GM12878 (cell line): ENCODE results near the gene SFTPB. TPM values are rescaled to one million over a fixed set of nuclear protein-coding genes. Genes with fewer than 3 reads are reported as not detected.
"Not testable (repeated sequence)": the region's sequence is repeated elsewhere in the genome, so short reads cannot be mapped to it uniquely, and the experiment has no call there.

Experiments
- ATAC-seq: fragments of 200-7000 bp; cut with Tn5 transposase; 3 replicates; pipeline ENCODE4 v1.9.1; 2020; ENCODE audit warnings: mild to moderate bottlenecking, moderate library complexity
- BruUV-seq: library from RNA; stranded (reverse); fragments of 400-500 nt; replicated peaks from 2 replicates; lab custom pipeline; 2021; lab: Mats Ljungman, UMichigan
- CTCF ChIA-PET: fragments of 300-600 bp; sonication (Branson Sonifier 250); formaldehyde crosslinking; extraction: SDS; loops from one replicate; lab custom pipeline; 2021; ENCODE audit warnings: inconsistent platforms; lab: Yijun Ruan, JAX
- POLR2A ChIA-PET: fragments of 350-600 bp; formaldehyde crosslinking; extraction: SDS; loops from one replicate; lab custom pipeline; 2021; ENCODE audit warnings: inconsistent platforms; lab: Charles Lee
- RAD21 ChIA-PET: fragments of 300-600 bp; sonication (Branson Sonifier 250); formaldehyde crosslinking; loops from one replicate; lab custom pipeline; 2023; ENCODE audit warnings: antibody characterized with exemption; ENCODE audit not compliant: unreplicated experiment; lab: Charles Lee
- SMC1A ChIA-PET: fragments of 300-600 bp; sonication (Branson Sonifier 250); formaldehyde crosslinking; loops from one replicate; lab custom pipeline; 2023; ENCODE audit not compliant: unreplicated experiment, uncharacterized antibody; lab: Charles Lee
- DNase-seq: peaks from one replicate; pipeline ENCODE4 v3.0.0-alpha.2; 2011; ENCODE audit warnings: low read depth, low spot score
- FAIRE-seq: peaks from 3 replicates; lab custom pipeline; 2011; peaks lifted over from hg19 to GRCh38; lab: Jason Lieb, UNC
- H2AFZ ChIP-seq: 2 replicates; pipeline ENCODE4 v1.6.0; 2011; ENCODE audit warnings: low read depth, low read length, control low read depth; ENCODE audit not compliant: control insufficient read depth
- H3K27ac ChIP-seq: 2 replicates; pipeline ENCODE4 v1.5.1; 2011; ENCODE audit warnings: control low read depth; ENCODE audit not compliant: control insufficient read depth, insufficient read depth
- H3K27me3 ChIP-seq, 2 experiments: replicated peaks in 1 of 2; 2 replicates each; pipeline versions ENCODE4 v1.6.0 to v1.6.1; 2011; ENCODE audit warnings: low read length in 1 of 2; ENCODE audit not compliant: control insufficient read depth in 2 of 2, insufficient read depth in 2 of 2
- H3K36me3 ChIP-seq, 2 experiments: 2 replicates each; pipeline ENCODE4 v1.5.1; 2011; ENCODE audit warnings: low read length in 1 of 2; ENCODE audit not compliant: control insufficient read depth in 2 of 2, insufficient read depth in 2 of 2
- H3K4me1 ChIP-seq: 2 replicates; pipeline ENCODE4 v1.6.1; 2011; ENCODE audit warnings: mild to moderate bottlenecking, low read length, moderate library complexity, mixed read lengths; ENCODE audit not compliant: control insufficient read depth, insufficient read depth
- H3K4me2 ChIP-seq: 2 replicates; pipeline ENCODE4 v1.6.0; 2011; ENCODE audit warnings: control low read depth; ENCODE audit not compliant: control insufficient read depth, insufficient read depth
- H3K4me3 ChIP-seq: fragments of 200-600 bp; sonication (generic); 2 replicates; pipeline ENCODE4 v1.5.1; 2016
- H3K79me2 ChIP-seq: 2 replicates; pipeline ENCODE4 v1.6.0; 2011; ENCODE audit warnings: low read length; ENCODE audit not compliant: control insufficient read depth, insufficient read depth
- H3K9ac ChIP-seq: 2 replicates; pipeline ENCODE4 v1.8.0; 2011; ENCODE audit warnings: low read length, control low read depth, mixed read lengths; ENCODE audit not compliant: control insufficient read depth, insufficient read depth
- H3K9me3 ChIP-seq: replicated peaks from 3 replicates; pipeline ENCODE4 v1.5.1; 2011; ENCODE audit warnings: mild to moderate bottlenecking, low read length; ENCODE audit not compliant: control insufficient read depth, insufficient read depth
- H4K20me1 ChIP-seq: 2 replicates; pipeline ENCODE4 v1.6.0; 2011; ENCODE audit not compliant: control insufficient read depth, insufficient read depth
- CHD1 ChIP-seq: IDR thresholded peaks from 2 replicates; pipeline ENCODE4 v1.6.1; 2012; ENCODE audit warnings: low read depth, low read length, improper control_type of control experiment
- RELB ChIP-seq: fragments of 450-650 bp; IDR thresholded peaks from 2 replicates; pipeline ENCODE4 v1.6.1; 2017; ENCODE audit warnings: low read depth, mild to moderate bottlenecking, moderate library complexity
- SIN3A ChIP-seq: IDR thresholded peaks from 2 replicates; pipeline ENCODE4 v1.6.1; 2012; ENCODE audit warnings: low read depth, low read length, improper control_type of control experiment
- SUPT20H ChIP-seq: IDR thresholded peaks from 2 replicates; pipeline ENCODE4 v1.6.1; 2011; ENCODE audit warnings: low read depth, mild to moderate bottlenecking, low read length, moderate library complexity, borderline replicate concordance; ENCODE audit not compliant: control insufficient read depth
- ZSCAN29 ChIP-seq: fragments of 450-650 bp; IDR thresholded peaks from 2 replicates; pipeline ENCODE4 v1.6.1; 2017; ENCODE audit warnings: mild to moderate bottlenecking, moderate library complexity
- WGBS: methylation state at CpG from one replicate; pipeline ENCODE4 v1.1.6; 2016; ENCODE audit warnings: low lambda C conversion rate; ENCODE audit not compliant: insufficient replicate concordance, insufficient coverage; ENCODE audit errors: missing lambda C conversion rate; 5-methylcytosine and 5-hydroxymethylcytosine counted together
- in situ Hi-C: fragments of 300-500 bp; cut with MboI; formaldehyde crosslinking; loops from 9 replicates; pipeline ENCODE4 v1.14.3; 2018; ENCODE audit warnings: mixed read lengths
- intact Hi-C: fragments of 100-400 bp; cut with micrococcal nuclease; formaldehyde crosslinking; loops from one replicate; pipeline ENCODE4 v1.14.2; 2022; ENCODE audit not compliant: unreplicated experiment
- polyA plus RNA-seq, 11 experiments: library from polyadenylated mRNA; depleted of rRNA in 4 of 11; unstranded in 6 of 11; stranded (reverse) in 5 of 11; fragments of >200 nt; fragmentation: Nextera tagmentation in 4 of 11; fragmentation: Illumina TruSeq in 1 of 11; extraction: Ambion mirVana in 4 of 11; extraction: Trizol in 1 of 11; gene quantifications; 1 replicate in 1 of 11; 2 replicates in 10 of 11; pipeline versions ENCODE4 v1.2.1 to v1.2.3, GENCODE V29; 2011 to 2016; ENCODE audit warnings: inconsistent platforms in 2 of 11, missing spikeins in 2 of 11, low read depth in 1 of 11
- total RNA-seq, 4 experiments: library from RNA; depleted of rRNA in 3 of 4; stranded (reverse); fragments of >200 nt in 3 of 4; fragmentation: Illumina TruSeq in 1 of 4; extraction: Trizol in 1 of 4; gene quantifications; 2 replicates each; pipeline versions ENCODE4 v1.2.1 to v1.2.3, GENCODE V29; 2013 to 2021

SFTPB gene
- total and polyA plus RNA-seq, 10 of the 15 experiments (the other 5 are each of a cell fraction or from before 2014, with no cell fraction given) = 0.02 to 5.3 TPM; not detected in 8

- no peak for TF ChIP-seq RELB
- TF ChIP-seq SUPT20H = no peak
- TF ChIP-seq CHD1 = no peak
- no peak for TF ChIP-seq SIN3A
- TF ChIP-seq ZSCAN29 = no peak
- TF ChIP-seq, all 136 proteins: peak for 0
These were observed 4.5 kb upstream of the SFTPB start (continued) for GRCh38 chr2:85672456-85672855.

GRCh38 chr2:85670416-85670815 is 2.4 kb upstream of the SFTPB start:
- H4K20me1 ChIP-seq, in situ Hi-C loops, FAIRE-seq, H3K9ac ChIP-seq, DNase-seq, H2AFZ ChIP-seq, H3K9me3 ChIP-seq, intact Hi-C loops, H3K4me2 ChIP-seq, POLR2A ChIA-PET, H3K4me1 ChIP-seq, H3K36me3 ChIP-seq, ATAC-seq, H3K27me3 ChIP-seq, H3K79me2 ChIP-seq, BruUV-seq, H3K27ac ChIP-seq, H3K4me3 ChIP-seq: not testable (repeated sequence)
- 72% methylated on average over 13 of the region's 13 CpGs for WGBS
- ChIA-PET RAD21 (interaction anchor here (1.2 to 2.5 kb wide), 2 partner anchors 35 to 48 kb away, joined by 3 to 6 read pairs; no protein-coding TSS in a partner anchor), SMC1A (interaction anchor here (1.7 kb wide), 1 partner anchor 33 kb away, joined by 6 read pairs; no protein-coding TSS in a partner anchor), CTCF (interaction anchor here (1.5 to 3.6 kb wide), 2 partner anchors 36 to 39 kb away, joined by 3 to 23 read pairs; no protein-coding TSS in a partner anchor)
